WTC11 (cell line): ENCODE data around the gene SHANK1. TPM values are rescaled to one million over a fixed set of nuclear protein-coding genes. Genes with fewer than 3 reads are reported as not detected.
A peak's percentile ranks its signal among the peaks of the same experiment; 100 is the strongest.

Source experiments
- ATAC-seq: fragments of 200-7000 bp; cut with Tn5 transposase; 2 replicates; pipeline ENCODE4 v1.10.0; 2021; ENCODE audit warnings: mild to moderate bottlenecking, moderate library complexity
- CTCF ChIA-PET: fragments of 300-600 bp; sonication (Branson Sonifier 250); formaldehyde crosslinking; loops from one replicate; lab custom pipeline; 2021; ENCODE audit warnings: antibody characterized with exemption; lab: Charles Lee
- POLR2A ChIA-PET: fragments of 350-600 bp; sonication (Branson Sonifier 250); formaldehyde crosslinking; loops from one replicate; lab custom pipeline; 2021; ENCODE audit warnings: antibody characterized with exemption; lab: Charles Lee
- DNase-seq: peaks from one replicate; pipeline ENCODE4 v3.0.0; 2021; ENCODE audit warnings: low spot score
- H3K27ac Mint-ChIP-seq: 2 replicates; pipeline ENCODE4 v1.8.0; 2021; ENCODE audit warnings: mixed read lengths
- H3K27me3 Mint-ChIP-seq: 2 replicates; pipeline ENCODE4 v1.8.0; 2021; ENCODE audit warnings: low read depth, mild to moderate bottlenecking, moderate library complexity, mixed read lengths
- H3K36me3 Mint-ChIP-seq: 2 replicates; pipeline ENCODE4 v1.8.0; 2021; ENCODE audit warnings: mixed read lengths
- H3K4me1 Mint-ChIP-seq: 2 replicates; pipeline ENCODE4 v1.8.0; 2022; ENCODE audit warnings: mixed read lengths
- H3K4me3 Mint-ChIP-seq: 2 replicates; pipeline ENCODE4 v1.8.0; 2021; ENCODE audit warnings: mild to moderate bottlenecking, moderate library complexity, mixed read lengths
- H3K9me3 Mint-ChIP-seq: 2 replicates; pipeline ENCODE4 v1.8.0; 2021; ENCODE audit warnings: mixed read lengths
- AFF4 ChIP-seq: sonication (generic); formaldehyde crosslinking; IDR thresholded peaks from 2 replicates; pipeline ENCODE4 v1.8.1; 2023; ENCODE audit warnings: mild to moderate bottlenecking, missing genetic modification reagents, borderline replicate concordance
- CTCF ChIP-seq: fragments of 200-600 bp; IDR thresholded peaks from 2 replicates; pipeline ENCODE4 v1.8.0; 2022; ENCODE audit warnings: antibody characterized with exemption
- E2F1 ChIP-seq: sonication (generic); formaldehyde crosslinking; IDR thresholded peaks from 2 replicates; pipeline ENCODE4 v1.8.0; 2022; ENCODE audit warnings: mild to moderate bottlenecking, missing genetic modification reagents
- MXD4 ChIP-seq: fragments of 250-450 bp; sonication (Bioruptor Pico); IDR thresholded peaks from 2 replicates; pipeline ENCODE4 v1.8.0; 2021; ENCODE audit warnings: mild to moderate bottlenecking, moderate library complexity, borderline replicate concordance
- SOX15 ChIP-seq: fragments of 250-450 bp; sonication (Bioruptor Pico); IDR thresholded peaks from 2 replicates; pipeline ENCODE4 v1.9.0; 2021; ENCODE audit warnings: mild to moderate bottlenecking
- SP1 ChIP-seq: sonication (generic); formaldehyde crosslinking; conservative IDR thresholded peaks from 2 replicates; pipeline ENCODE4 v1.8.1; 2022; ENCODE audit warnings: missing genetic modification reagents
- USF2 ChIP-seq: sonication (generic); formaldehyde crosslinking; IDR thresholded peaks from 2 replicates; pipeline ENCODE4 v1.8.1; 2023; ENCODE audit warnings: mild to moderate bottlenecking, missing genetic modification reagents, moderate library complexity
- ZNF219 ChIP-seq: sonication (generic); formaldehyde crosslinking; IDR thresholded peaks from 2 replicates; pipeline ENCODE4 v1.8.0; 2023; ENCODE audit warnings: missing genetic modification reagents, mild to moderate bottlenecking, borderline replicate concordance
- ZNF281 ChIP-seq: sonication (generic); formaldehyde crosslinking; IDR thresholded peaks from 2 replicates; pipeline ENCODE4 v1.8.0; 2023; ENCODE audit warnings: mild to moderate bottlenecking, missing genetic modification reagents
- ZNF532 ChIP-seq: fragments of 250-450 bp; sonication (Bioruptor Pico); IDR thresholded peaks from 2 replicates; pipeline ENCODE4 v1.9.0; 2021; ENCODE audit warnings: mild to moderate bottlenecking, borderline replicate concordance
- ZNF671 ChIP-seq: fragments of 250-450 bp; sonication (Bioruptor Pico); IDR thresholded peaks from 2 replicates; pipeline ENCODE4 v1.8.0; 2021; ENCODE audit warnings: mild to moderate bottlenecking
- ZSCAN18 ChIP-seq: fragments of 250-450 bp; sonication (Bioruptor Pico); IDR thresholded peaks from 2 replicates; pipeline ENCODE4 v2.1.2; 2022; ENCODE audit warnings: mild to moderate bottlenecking, moderate library complexity
- total RNA-seq: library from RNA; stranded (reverse); gene quantifications from 3 replicates; pipeline ENCODE4 v1.2.3, GENCODE V29; 2021

Gene SHANK1
- total RNA-seq, 1 experiment from 2014 or later, result 8.7 TPM

GRCh38 chr19:50669302-50670101, 50.1 kb downstream of the SHANK1 start:
- TF ChIP-seq ZNF281 (CRISPR knock-in tag) (no peak), CTCF (peak; percentile 95)
- H3K4me3 Mint-ChIP-seq, result peak overlapping the region; percentile 47
- H3K4me1 Mint-ChIP-seq, result peaks cover 23% of the 10 kb centered on the region
- DNase-seq (no peak), ATAC-seq (no peak)
- peaks cover under 1% of the 10 kb centered on the region; the same call in 1 of the 2 replicates for H3K9me3 Mint-ChIP-seq
- ChIA-PET POLR2A (interaction anchor here (0.5 to 1.5 kb wide), 2 partner anchors 11 to 26 kb away, joined by 4 to 6 read pairs; no protein-coding TSS in a partner anchor), CTCF (interaction anchor here (0.6 to 1.9 kb wide), 29 partner anchors 10 to 349 kb away, joined by 3 to 13 read pairs (median 4); partner anchors contain the start of gene C19orf81)
- no peak overlapping the region for H3K27ac Mint-ChIP-seq
- 0 out of 2 replicates have a peak, but pooled peaks cover under 1% of the 10 kb centered on the region for H3K36me3 Mint-ChIP-seq
- peaks cover 86% of the 10 kb centered on the region for H3K27me3 Mint-ChIP-seq

- CTCF ChIA-PET, result interaction anchor here (1.4 to 1.7 kb wide), 4 partner anchors 35 to 112 kb away, joined by 4 to 13 read pairs (median 10); no protein-coding TSS in a partner anchor
- Mint-ChIP-seq H3K4me3 (peak overlapping the region; percentile 47), H3K9me3 (peaks cover 6% of the 10 kb centered on the region), H3K27ac (no peak overlapping the region), H3K36me3 (peaks cover 6% of the 10 kb centered on the region), H3K27me3 (peaks cover 86% of the 10 kb centered on the region), H3K4me1 (peaks cover 17% of the 10 kb centered on the region)
- POLR2A ChIA-PET, result interaction anchor here (1.5 kb wide), 1 partner anchor 11 kb away, joined by 6 read pairs; no protein-coding TSS in a partner anchor
- TF ChIP-seq SP1 (CRISPR knock-in tag) (0 out of 2 replicates have a peak, but pooled peaks have one; percentile 22), AFF4 (CRISPR knock-in tag) (no peak)
- ATAC-seq (no peak), DNase-seq (no peak)
Observed at GRCh38 chr19:50668879-50669278, 50.7 kb downstream of the SHANK1 start.

- ATAC-seq (no peak), DNase-seq (no peak)
- ChIA-PET POLR2A (no interaction called here), CTCF (no interaction called here)
- Mint-ChIP-seq H3K4me1 (peaks cover 15% of the 10 kb centered on the region), H3K27ac (no peak overlapping the region), H3K4me3 (no peak overlapping the region), H3K27me3 (peaks cover 87% of the 10 kb centered on the region), H3K36me3 (peaks cover 8% of the 10 kb centered on the region), H3K9me3 (peaks cover 11% of the 10 kb centered on the region)
- TF ChIP-seq ZSCAN18 (no peak), ZNF532 (CRISPR knock-in tag) (no peak), ZNF671 (CRISPR knock-in tag) (no peak), E2F1 (no peak), ZNF219 (CRISPR knock-in tag) (no peak), SOX15 (no peak), USF2 (CRISPR knock-in tag) (no peak), MXD4 (no peak)
Observed at GRCh38 chr19:50668416-50668815, 51.2 kb downstream of the SHANK1 start.
